NOMO-1 treated with dmso at 0.1 percent for 144 hours (cell line): ENCODE results near the gene GMDS.

Experiments used
- DNase-seq: peaks from one replicate; lab custom pipeline; 2025; ENCODE audit not compliant: unreplicated experiment; lab: John Stamatoyannopoulos, UW

GMDS gene

GRCh38 chr6:2047855-2048254, 197.6 kb downstream of the GMDS start:
- peak; percentile 12 for DNase-seq

GRCh38 chr6:2044192-2044591, 201.2 kb downstream of the GMDS start:
- DNase-seq: no peak

- no peak for DNase-seq
These were observed 202.3 kb downstream of the GMDS start for GRCh38 chr6:2042956-2043648.

- DNase-seq: no peak
These were observed 207.3 kb downstream of the GMDS start for GRCh38 chr6:2038092-2038491.

GRCh38 chr6:2037237-2037926, 208.0 kb downstream of the GMDS start:
- no peak for DNase-seq

GRCh38 chr6:2036710-2037023, 208.7 kb downstream of the GMDS start:
- DNase-seq: no peak

- no peak for DNase-seq
These were observed 209.3 kb downstream of the GMDS start for GRCh38 chr6:2035826-2036709.

- DNase-seq: no peak
These were observed 210.4 kb downstream of the GMDS start for GRCh38 chr6:2035046-2035445.

- DNase-seq: no peak
These were observed 211.1 kb downstream of the GMDS start for GRCh38 chr6:2034256-2034655.

- no peak for DNase-seq
These were observed 211.9 kb downstream of the GMDS start for GRCh38 chr6:2033544-2033943.

- no peak for DNase-seq
These were observed 214.6 kb downstream of the GMDS start for GRCh38 chr6:2030682-2031244.

GRCh38 chr6:2029952-2030351, 215.5 kb downstream of the GMDS start:
- no peak for DNase-seq

GRCh38 chr6:2029130-2029794, 216.1 kb downstream of the GMDS start:
- DNase-seq: no peak

- DNase-seq: peak; percentile 49
These were observed 216.9 kb downstream of the GMDS start for GRCh38 chr6:2028457-2029038.

GRCh38 chr6:2026133-2026532, 219.3 kb downstream of the GMDS start:
- no peak for DNase-seq

GRCh38 chr6:2021713-2022125, 223.7 kb downstream of the GMDS start:
- peak; percentile 37 for DNase-seq

GRCh38 chr6:2020909-2021308, 224.5 kb downstream of the GMDS start:
- peak; percentile 6 for DNase-seq

GRCh38 chr6:2019051-2019450, 226.4 kb downstream of the GMDS start:
- DNase-seq: no peak

- DNase-seq: no peak
These were observed 229.4 kb downstream of the GMDS start for GRCh38 chr6:2016040-2016439.

GRCh38 chr6:2008383-2008976, 236.9 kb downstream of the GMDS start:
- no peak for DNase-seq
